SH-SY5Y (cell line): ENCODE results near the gene EML5.

Experiments
- GATA2 ChIP-seq: IDR thresholded peaks from 2 replicates; pipeline ENCODE4 v1.6.1; 2011; ENCODE audit warnings: mild to moderate bottlenecking, low read depth, low read length
- GATA3 ChIP-seq: IDR thresholded peaks from 2 replicates; pipeline ENCODE4 v1.6.1; 2011; ENCODE audit warnings: low read depth, mild to moderate bottlenecking, low read length, moderate library complexity

DNA sequence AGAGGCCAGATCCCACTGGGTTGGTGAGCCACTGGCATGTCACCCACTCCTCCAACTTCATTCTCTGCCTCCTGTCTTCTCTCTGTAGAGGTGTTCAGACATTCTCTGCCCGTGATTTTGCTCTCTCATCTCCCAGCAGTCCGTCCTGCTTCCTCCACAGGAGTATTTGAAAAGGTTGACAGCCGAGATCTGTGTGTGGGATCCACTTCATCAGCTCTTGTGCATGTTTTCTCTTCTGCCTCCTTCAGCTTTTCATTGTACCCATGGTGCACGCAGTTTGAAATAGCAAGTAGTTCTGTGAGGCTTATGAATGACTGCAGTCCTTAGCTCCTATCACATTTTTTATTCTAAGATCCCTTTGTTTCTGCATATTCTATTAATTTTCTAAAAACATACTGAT, 195.2 kb downstream of the EML5 start:
- TF ChIP-seq GATA3 (no peak), GATA2 (no peak)
